ENCODE measurements around the gene JSRP1.
A peak's percentile ranks its signal among the peaks of the same experiment; 100 is the strongest.

JSRP1 gene

GRCh38 chr19:2270423-2271233, 14.4 kb upstream of the JSRP1 start:
- peak overlapping the region; percentile 100 for H3K4me3 ChIP-seq (ENCODE audit: low read depth, low read length)
- H3K27ac ChIP-seq (ENCODE audit: low read depth, low read length) = peak overlapping the region; percentile 92
- H3K9ac ChIP-seq (ENCODE audit: low read length) = peak overlapping the region; percentile 97
- H3K36me3 ChIP-seq (ENCODE audit: control insufficient read depth, insufficient read depth, low read length) = peaks cover 21% of the 10 kb centered on the region
- H3K4me1 ChIP-seq (ENCODE audit: control insufficient read depth, insufficient read depth, low read length) = peaks cover 18% of the 10 kb centered on the region
- no peaks in the 10 kb centered on the region for H3K9me3 ChIP-seq (ENCODE audit: control insufficient read depth, insufficient read depth, low read depth, low read length)
- no peaks in the 10 kb centered on the region for H3K27me3 ChIP-seq (ENCODE audit: control insufficient read depth, insufficient read depth, low read length)

GRCh38 chr19:2270157-2270422, 13.9 kb upstream of the JSRP1 start:
- Histone ChIP-seq H3K27me3 (ENCODE audit: control insufficient read depth, insufficient read depth, low read length) (no peaks in the 10 kb centered on the region), H3K27ac (ENCODE audit: low read depth, low read length) (peak overlapping the region; percentile 92), H3K4me1 (ENCODE audit: control insufficient read depth, insufficient read depth, low read length) (peaks cover 14% of the 10 kb centered on the region), H3K4me3 (ENCODE audit: low read depth, low read length) (peak overlapping the region; percentile 100), H3K9me3 (ENCODE audit: control insufficient read depth, insufficient read depth, low read depth, low read length) (no peaks in the 10 kb centered on the region), H3K9ac (ENCODE audit: low read length) (peak overlapping the region; percentile 97), H3K36me3 (ENCODE audit: control insufficient read depth, insufficient read depth, low read length) (peaks cover 21% of the 10 kb centered on the region)

GRCh38 chr19:2269244-2270156, 13.3 kb upstream of the JSRP1 start:
- no peaks in the 10 kb centered on the region for H3K9me3 ChIP-seq (ENCODE audit: control insufficient read depth, insufficient read depth, low read depth, low read length)
- no peaks in the 10 kb centered on the region for H3K27me3 ChIP-seq (ENCODE audit: control insufficient read depth, insufficient read depth, low read length)
- peaks cover 21% of the 10 kb centered on the region for H3K36me3 ChIP-seq (ENCODE audit: control insufficient read depth, insufficient read depth, low read length)
- peak overlapping the region; percentile 100 for H3K4me3 ChIP-seq (ENCODE audit: low read depth, low read length)
- peak overlapping the region; percentile 92 for H3K27ac ChIP-seq (ENCODE audit: low read depth, low read length)
- H3K9ac ChIP-seq (ENCODE audit: low read length) = peak overlapping the region; percentile 97
- H3K4me1 ChIP-seq (ENCODE audit: control insufficient read depth, insufficient read depth, low read length) = peaks cover 14% of the 10 kb centered on the region

GRCh38 chr19:2268861-2269243, 12.6 kb upstream of the JSRP1 start:
- Histone ChIP-seq H3K4me1 (ENCODE audit: control insufficient read depth, insufficient read depth, low read length) (peaks cover 14% of the 10 kb centered on the region), H3K4me3 (ENCODE audit: low read depth, low read length) (peak overlapping the region; percentile 87), H3K36me3 (ENCODE audit: control insufficient read depth, insufficient read depth, low read length) (peaks cover 19% of the 10 kb centered on the region), H3K27me3 (ENCODE audit: control insufficient read depth, insufficient read depth, low read length) (no peaks in the 10 kb centered on the region), H3K9ac (ENCODE audit: low read length) (peak overlapping the region; percentile 58), H3K27ac (ENCODE audit: low read depth, low read length) (peak overlapping the region; percentile 62; the same call in 1 of the 2 replicates), H3K9me3 (ENCODE audit: control insufficient read depth, insufficient read depth, low read depth, low read length) (no peaks in the 10 kb centered on the region)

GRCh38 chr19:2268480-2268830, 12.2 kb upstream of the JSRP1 start:
- H3K36me3 ChIP-seq (ENCODE audit: control insufficient read depth, insufficient read depth, low read length) = peaks cover 19% of the 10 kb centered on the region
- H3K9me3 ChIP-seq (ENCODE audit: control insufficient read depth, insufficient read depth, low read depth, low read length) = no peaks in the 10 kb centered on the region
- H3K4me1 ChIP-seq (ENCODE audit: control insufficient read depth, insufficient read depth, low read length) = peaks cover 13% of the 10 kb centered on the region
- H3K27me3 ChIP-seq (ENCODE audit: control insufficient read depth, insufficient read depth, low read length) = no peaks in the 10 kb centered on the region
- peak overlapping the region; percentile 87 for H3K4me3 ChIP-seq (ENCODE audit: low read depth, low read length)
- peak overlapping the region; percentile 62; the same call in 1 of the 2 replicates for H3K27ac ChIP-seq (ENCODE audit: low read depth, low read length)
- no peak overlapping the region for H3K9ac ChIP-seq (ENCODE audit: low read length)

GRCh38 chr19:2266183-2266993, 10.2 kb upstream of the JSRP1 start:
- no peak overlapping the region for H3K9ac ChIP-seq (ENCODE audit: low read length)
- no peak overlapping the region for H3K27ac ChIP-seq (ENCODE audit: low read depth, low read length)
- peaks cover 1% of the 10 kb centered on the region; the same call in 1 of the 2 replicates for H3K4me1 ChIP-seq (ENCODE audit: control insufficient read depth, insufficient read depth, low read length)
- H3K4me3 ChIP-seq (ENCODE audit: low read depth, low read length) = no peak overlapping the region
- H3K9me3 ChIP-seq (ENCODE audit: control insufficient read depth, insufficient read depth, low read depth, low read length) = no peaks in the 10 kb centered on the region
- H3K27me3 ChIP-seq (ENCODE audit: control insufficient read depth, insufficient read depth, low read length) = no peaks in the 10 kb centered on the region
- peaks cover 6% of the 10 kb centered on the region for H3K36me3 ChIP-seq (ENCODE audit: control insufficient read depth, insufficient read depth, low read length)

GRCh38 chr19:2261438-2262172, 5.4 kb upstream of the JSRP1 start:
- Histone ChIP-seq H3K27me3 (ENCODE audit: control insufficient read depth, insufficient read depth, low read length) (no peaks in the 10 kb centered on the region), H3K36me3 (ENCODE audit: control insufficient read depth, insufficient read depth, low read length) (no peaks in the 10 kb centered on the region), H3K9me3 (ENCODE audit: control insufficient read depth, insufficient read depth, low read depth, low read length) (no peaks in the 10 kb centered on the region), H3K4me3 (ENCODE audit: low read depth, low read length) (no peak overlapping the region), H3K4me1 (ENCODE audit: control insufficient read depth, insufficient read depth, low read length) (no peaks in the 10 kb centered on the region), H3K9ac (ENCODE audit: low read length) (no peak overlapping the region), H3K27ac (ENCODE audit: low read depth, low read length) (no peak overlapping the region)

GRCh38 chr19:2260341-2260805, 4.2 kb upstream of the JSRP1 start:
- Histone ChIP-seq H3K27me3 (ENCODE audit: control insufficient read depth, insufficient read depth, low read length) (no peaks in the 10 kb centered on the region), H3K36me3 (ENCODE audit: control insufficient read depth, insufficient read depth, low read length) (no peaks in the 10 kb centered on the region), H3K9ac (ENCODE audit: low read length) (no peak overlapping the region), H3K4me3 (ENCODE audit: low read depth, low read length) (no peak overlapping the region), H3K27ac (ENCODE audit: low read depth, low read length) (no peak overlapping the region), H3K4me1 (ENCODE audit: control insufficient read depth, insufficient read depth, low read length) (no peaks in the 10 kb centered on the region), H3K9me3 (ENCODE audit: control insufficient read depth, insufficient read depth, low read depth, low read length) (no peaks in the 10 kb centered on the region)

- Histone ChIP-seq H3K36me3 (ENCODE audit: control insufficient read depth, insufficient read depth, low read length) (no peaks in the 10 kb centered on the region), H3K27me3 (ENCODE audit: control insufficient read depth, insufficient read depth, low read length) (no peaks in the 10 kb centered on the region), H3K27ac (ENCODE audit: low read depth, low read length) (no peak overlapping the region), H3K9me3 (ENCODE audit: control insufficient read depth, insufficient read depth, low read depth, low read length) (no peaks in the 10 kb centered on the region), H3K4me3 (ENCODE audit: low read depth, low read length) (no peak overlapping the region), H3K9ac (ENCODE audit: low read length) (no peak overlapping the region), H3K4me1 (ENCODE audit: control insufficient read depth, insufficient read depth, low read length) (no peaks in the 10 kb centered on the region)
Measured at GRCh38 chr19:2259336-2259735, 3.1 kb upstream of the JSRP1 start.

GRCh38 chr19:2255112-2255845, 938 bp downstream of the JSRP1 start:
- Histone ChIP-seq H3K9me3 (ENCODE audit: control insufficient read depth, insufficient read depth, low read depth, low read length) (no peaks in the 10 kb centered on the region), H3K36me3 (ENCODE audit: control insufficient read depth, insufficient read depth, low read length) (no peaks in the 10 kb centered on the region; the same call in 1 of the 2 replicates), H3K4me1 (ENCODE audit: control insufficient read depth, insufficient read depth, low read length) (no peaks in the 10 kb centered on the region; the same call in 1 of the 2 replicates), H3K27ac (ENCODE audit: low read depth, low read length) (no peak overlapping the region), H3K9ac (ENCODE audit: low read length) (no peak overlapping the region), H3K4me3 (ENCODE audit: low read depth, low read length) (no peak overlapping the region), H3K27me3 (ENCODE audit: control insufficient read depth, insufficient read depth, low read length) (peaks cover 28% of the 10 kb centered on the region)

Data from HUES6 (cell line).